Stimulated activated CD4-positive, alpha-beta T cell treated with anti-CD3 and anti-CD28 coated beads, Interleukin-15, amount 100 ng/mL, for 24 hours (primary cell): ENCODE results near the gene SMYD3.
"Not testable (repeated sequence)": the region's sequence is repeated elsewhere in the genome, so short reads cannot be mapped to it uniquely, and the experiment has no call there.

Experiments
- DNase-seq: peaks from one replicate; pipeline ENCODE4 v3.0.0-alpha.2; 2020

SMYD3 gene

GRCh38 chr1:245858722-245859492, 648.2 kb downstream of the SMYD3 start:
- no peak for DNase-seq

GRCh38 chr1:245858022-245858721, 648.9 kb downstream of the SMYD3 start:
- no peak for DNase-seq

- no peak for DNase-seq
Observed at GRCh38 chr1:245856944-245857531, 650.0 kb downstream of the SMYD3 start.

- DNase-seq, result no peak
Observed at GRCh38 chr1:245855846-245856730, 651.0 kb downstream of the SMYD3 start.

GRCh38 chr1:245853291-245853690, 653.8 kb downstream of the SMYD3 start:
- DNase-seq, result no peak

GRCh38 chr1:245843101-245843500, 664.0 kb downstream of the SMYD3 start:
- DNase-seq, result no peak

- no peak for DNase-seq
Observed at GRCh38 chr1:245842106-245842505, 665.0 kb downstream of the SMYD3 start.

GRCh38 chr1:245840971-245841370, 666.1 kb downstream of the SMYD3 start:
- no peak for DNase-seq

- DNase-seq, result no peak
Observed at GRCh38 chr1:245837718-245838117, 669.4 kb downstream of the SMYD3 start.

- DNase-seq, result no peak
Observed at GRCh38 chr1:245835386-245835785, 671.7 kb downstream of the SMYD3 start.

- no peak for DNase-seq
Observed at GRCh38 chr1:245834002-245834401, 673.1 kb downstream of the SMYD3 start.

- DNase-seq, result no peak
Observed at GRCh38 chr1:245832771-245833527, 674.1 kb downstream of the SMYD3 start.

GRCh38 chr1:245831518-245831917, 675.6 kb downstream of the SMYD3 start:
- DNase-seq, result no peak

- no peak for DNase-seq
Observed at GRCh38 chr1:245829826-245830225, 677.3 kb downstream of the SMYD3 start.

GRCh38 chr1:245829194-245829593, 677.9 kb downstream of the SMYD3 start:
- DNase-seq, result no peak

GRCh38 chr1:245827301-245827700, 679.8 kb downstream of the SMYD3 start:
- no peak for DNase-seq

- DNase-seq, result no peak
Observed at GRCh38 chr1:245825128-245825901, 681.8 kb downstream of the SMYD3 start.

- no peak for DNase-seq
Observed at GRCh38 chr1:245823408-245824147, 683.5 kb downstream of the SMYD3 start.

- DNase-seq, result no peak
Observed at GRCh38 chr1:245822996-245823395, 684.1 kb downstream of the SMYD3 start.

- not testable (repeated sequence) for DNase-seq
Observed at GRCh38 chr1:245818363-245818762, 688.7 kb downstream of the SMYD3 start.

- DNase-seq, result not testable (repeated sequence)
Observed at GRCh38 chr1:245816496-245816895, 690.6 kb downstream of the SMYD3 start.
